Right hindlimb (tissue), 1 donor: ENCODE measurements around the gene KIF20B.
"Not testable (repeated sequence)": the region's sequence is repeated elsewhere in the genome, so short reads cannot be mapped to it uniquely, and the experiment has no call there.

Source experiments
- DNase-seq: peaks from one replicate; pipeline ENCODE4 v3.0.0-alpha.2; 2018

Gene KIF20B

GRCh38 chr10:89782470-89782869, 81.1 kb downstream of the KIF20B start:
- DNase-seq = no peak

GRCh38 chr10:89783406-89783805, 82.0 kb downstream of the KIF20B start:
- no peak for DNase-seq

- DNase-seq = no peak
These were observed 83.7 kb downstream of the KIF20B start for GRCh38 chr10:89785095-89785494.

GRCh38 chr10:89789188-89789877, 87.9 kb downstream of the KIF20B start:
- DNase-seq = no peak

- no peak for DNase-seq
These were observed 90.8 kb downstream of the KIF20B start for GRCh38 chr10:89792187-89792586.

GRCh38 chr10:89793649-89794254, 92.4 kb downstream of the KIF20B start:
- peak; percentile 51 for DNase-seq

- no peak for DNase-seq
These were observed 94.5 kb downstream of the KIF20B start for GRCh38 chr10:89795840-89796239.

- DNase-seq = no peak
These were observed 96.7 kb downstream of the KIF20B start for GRCh38 chr10:89798092-89798491.

- no peak for DNase-seq
These were observed 98.2 kb downstream of the KIF20B start for GRCh38 chr10:89799573-89799972.

- no peak for DNase-seq
These were observed 104.2 kb downstream of the KIF20B start for GRCh38 chr10:89805599-89806013.

GRCh38 chr10:89808842-89809241, 107.5 kb downstream of the KIF20B start:
- DNase-seq = no peak

- DNase-seq = no peak
These were observed 108.4 kb downstream of the KIF20B start for GRCh38 chr10:89809766-89810165.

GRCh38 chr10:89810908-89811525, 109.6 kb downstream of the KIF20B start:
- no peak for DNase-seq

- DNase-seq = no peak
These were observed 112.2 kb downstream of the KIF20B start for GRCh38 chr10:89813546-89813945.

GRCh38 chr10:89814278-89814677, 112.9 kb downstream of the KIF20B start:
- DNase-seq = no peak

- DNase-seq = no peak
These were observed 113.9 kb downstream of the KIF20B start for GRCh38 chr10:89815049-89815853.

- DNase-seq = not testable (repeated sequence)
These were observed 117.6 kb downstream of the KIF20B start for GRCh38 chr10:89819008-89819407.
